Measurements from ENCODE around the gene ASH1L.

The ASH1L gene

GRCh38 chr1:155474146-155474545, 88.5 kb downstream of the ASH1L start:
- Histone ChIP-seq H3K27me3 (ENCODE audit: control insufficient read depth, insufficient read depth, low read length) (no peaks in the 10 kb centered on the region), H3K4me3 (ENCODE audit: low read length) (no peak overlapping the region), H3K9ac (ENCODE audit: low read length) (no peak overlapping the region), H3K27ac (ENCODE audit: low read depth, low read length) (no peak overlapping the region), H3K36me3 (ENCODE audit: control insufficient read depth, insufficient read depth, low read length) (no peaks in the 10 kb centered on the region), H3K4me1 (ENCODE audit: control insufficient read depth, insufficient read depth, low read length) (no peaks in the 10 kb centered on the region)

- Histone ChIP-seq H3K27ac (ENCODE audit: low read depth, low read length) (no peak overlapping the region), H3K9ac (ENCODE audit: low read length) (no peak overlapping the region), H3K36me3 (ENCODE audit: control insufficient read depth, insufficient read depth, low read length) (no peaks in the 10 kb centered on the region), H3K27me3 (ENCODE audit: control insufficient read depth, insufficient read depth, low read length) (no peaks in the 10 kb centered on the region), H3K4me1 (ENCODE audit: control insufficient read depth, insufficient read depth, low read length) (no peaks in the 10 kb centered on the region), H3K4me3 (ENCODE audit: low read length) (no peak overlapping the region)
Measured at GRCh38 chr1:155473151-155473821, 89.3 kb downstream of the ASH1L start.

GRCh38 chr1:155472491-155473083, 90.0 kb downstream of the ASH1L start:
- Histone ChIP-seq H3K4me1 (ENCODE audit: control insufficient read depth, insufficient read depth, low read length) (no peaks in the 10 kb centered on the region), H3K4me3 (ENCODE audit: low read length) (no peak overlapping the region), H3K27me3 (ENCODE audit: control insufficient read depth, insufficient read depth, low read length) (no peaks in the 10 kb centered on the region), H3K9ac (ENCODE audit: low read length) (no peak overlapping the region), H3K36me3 (ENCODE audit: control insufficient read depth, insufficient read depth, low read length) (no peaks in the 10 kb centered on the region), H3K27ac (ENCODE audit: low read depth, low read length) (no peak overlapping the region)

DNA sequence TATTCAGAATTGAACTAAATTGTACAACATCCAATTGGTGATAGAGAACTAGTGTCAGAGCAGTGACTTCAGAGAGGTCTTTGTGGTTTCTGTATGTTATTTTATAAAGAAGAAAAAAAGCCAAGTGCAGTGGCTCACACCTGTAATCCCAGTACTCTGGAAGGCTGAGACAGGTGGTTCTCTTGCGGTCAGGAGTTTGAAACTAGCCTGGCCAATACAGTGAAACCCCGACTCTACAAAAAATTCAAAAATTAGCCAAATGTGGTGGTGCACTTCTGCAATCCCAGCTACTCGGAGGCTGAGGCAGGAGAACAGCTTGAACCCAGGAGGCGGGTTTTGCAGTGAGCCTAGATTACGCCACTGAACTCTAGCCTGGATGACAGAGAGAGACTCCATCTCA, 90.7 kb downstream of the ASH1L start:
- no peaks in the 10 kb centered on the region for H3K36me3 ChIP-seq (ENCODE audit: control insufficient read depth, insufficient read depth, low read length)
- no peak overlapping the region for H3K4me3 ChIP-seq (ENCODE audit: low read length)
- H3K27me3 ChIP-seq (ENCODE audit: control insufficient read depth, insufficient read depth, low read length) = no peaks in the 10 kb centered on the region
- no peak overlapping the region for H3K9ac ChIP-seq (ENCODE audit: low read length)
- H3K27ac ChIP-seq (ENCODE audit: low read depth, low read length) = no peak overlapping the region
- H3K4me1 ChIP-seq (ENCODE audit: control insufficient read depth, insufficient read depth, low read length) = no peaks in the 10 kb centered on the region

DNA sequence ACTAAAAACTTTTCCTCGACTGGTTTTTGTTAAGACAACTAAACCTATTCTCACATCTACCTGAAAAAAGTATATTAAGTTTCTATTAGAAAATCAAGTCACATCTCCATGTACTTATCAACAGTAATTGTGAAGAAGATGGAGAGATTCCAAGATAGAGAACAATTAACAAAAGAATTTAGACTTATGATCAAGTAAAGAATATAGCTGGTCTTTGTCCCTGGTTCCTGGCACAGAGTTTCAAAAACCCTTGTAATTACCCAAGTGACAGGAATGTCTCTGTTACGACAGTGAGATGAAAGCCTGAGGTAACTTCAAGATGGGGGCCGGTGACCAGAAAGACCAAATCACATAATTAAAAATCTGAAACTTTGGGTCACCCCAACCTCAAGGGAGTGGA, 91.6 kb downstream of the ASH1L start:
- Histone ChIP-seq H3K9ac (ENCODE audit: low read length) (no peak overlapping the region), H3K4me3 (ENCODE audit: low read length) (no peak overlapping the region), H3K4me1 (ENCODE audit: control insufficient read depth, insufficient read depth, low read length) (no peaks in the 10 kb centered on the region), H3K27ac (ENCODE audit: low read depth, low read length) (no peak overlapping the region), H3K36me3 (ENCODE audit: control insufficient read depth, insufficient read depth, low read length) (no peaks in the 10 kb centered on the region), H3K27me3 (ENCODE audit: control insufficient read depth, insufficient read depth, low read length) (no peaks in the 10 kb centered on the region)

- Histone ChIP-seq H3K4me3 (ENCODE audit: low read length) (no peak overlapping the region), H3K36me3 (ENCODE audit: control insufficient read depth, insufficient read depth, low read length) (no peaks in the 10 kb centered on the region), H3K4me1 (ENCODE audit: control insufficient read depth, insufficient read depth, low read length) (no peaks in the 10 kb centered on the region), H3K27ac (ENCODE audit: low read depth, low read length) (no peak overlapping the region), H3K27me3 (ENCODE audit: control insufficient read depth, insufficient read depth, low read length) (no peaks in the 10 kb centered on the region), H3K9ac (ENCODE audit: low read length) (no peak overlapping the region)
Measured at GRCh38 chr1:155466996-155467395, 95.6 kb downstream of the ASH1L start.

GRCh38 chr1:155466617-155466972, 96.0 kb downstream of the ASH1L start:
- no peak overlapping the region for H3K9ac ChIP-seq (ENCODE audit: low read length)
- H3K27me3 ChIP-seq (ENCODE audit: control insufficient read depth, insufficient read depth, low read length) = no peaks in the 10 kb centered on the region
- H3K27ac ChIP-seq (ENCODE audit: low read depth, low read length) = no peak overlapping the region
- no peaks in the 10 kb centered on the region for H3K4me1 ChIP-seq (ENCODE audit: control insufficient read depth, insufficient read depth, low read length)
- H3K36me3 ChIP-seq (ENCODE audit: control insufficient read depth, insufficient read depth, low read length) = no peaks in the 10 kb centered on the region
- no peak overlapping the region for H3K4me3 ChIP-seq (ENCODE audit: low read length)

GRCh38 chr1:155463865-155464650, 98.5 kb downstream of the ASH1L start:
- H3K27me3 ChIP-seq (ENCODE audit: control insufficient read depth, insufficient read depth, low read length) = no peaks in the 10 kb centered on the region
- H3K4me3 ChIP-seq (ENCODE audit: low read length) = no peak overlapping the region
- H3K36me3 ChIP-seq (ENCODE audit: control insufficient read depth, insufficient read depth, low read length) = no peaks in the 10 kb centered on the region
- no peaks in the 10 kb centered on the region for H3K4me1 ChIP-seq (ENCODE audit: control insufficient read depth, insufficient read depth, low read length)
- no peak overlapping the region for H3K9ac ChIP-seq (ENCODE audit: low read length)
- H3K27ac ChIP-seq (ENCODE audit: low read depth, low read length) = no peak overlapping the region

GRCh38 chr1:155458111-155458510, 104.5 kb downstream of the ASH1L start:
- no peak overlapping the region for H3K27ac ChIP-seq (ENCODE audit: low read depth, low read length)

GRCh38 chr1:155457266-155457665, 105.3 kb downstream of the ASH1L start:
- H3K27ac ChIP-seq (ENCODE audit: low read depth, low read length) = no peak overlapping the region
- H3K4me3 ChIP-seq (ENCODE audit: low read length) = no peak overlapping the region
- no peak overlapping the region for H3K9ac ChIP-seq (ENCODE audit: low read length)
- peaks cover 7% of the 10 kb centered on the region for H3K4me1 ChIP-seq (ENCODE audit: control insufficient read depth, insufficient read depth, low read length)
- H3K27me3 ChIP-seq (ENCODE audit: control insufficient read depth, insufficient read depth, low read length) = no peaks in the 10 kb centered on the region
- no peaks in the 10 kb centered on the region for H3K36me3 ChIP-seq (ENCODE audit: control insufficient read depth, insufficient read depth, low read length)

More at GRCh38 chr1:155458111-155458510, 104.5 kb downstream of the ASH1L start:
- Histone ChIP-seq H3K9ac (ENCODE audit: low read length) (no peak overlapping the region), H3K4me1 (ENCODE audit: control insufficient read depth, insufficient read depth, low read length) (peaks cover 7% of the 10 kb centered on the region), H3K4me3 (ENCODE audit: low read length) (no peak overlapping the region), H3K27me3 (ENCODE audit: control insufficient read depth, insufficient read depth, low read length) (no peaks in the 10 kb centered on the region), H3K36me3 (ENCODE audit: control insufficient read depth, insufficient read depth, low read length) (no peaks in the 10 kb centered on the region)

DNA sequence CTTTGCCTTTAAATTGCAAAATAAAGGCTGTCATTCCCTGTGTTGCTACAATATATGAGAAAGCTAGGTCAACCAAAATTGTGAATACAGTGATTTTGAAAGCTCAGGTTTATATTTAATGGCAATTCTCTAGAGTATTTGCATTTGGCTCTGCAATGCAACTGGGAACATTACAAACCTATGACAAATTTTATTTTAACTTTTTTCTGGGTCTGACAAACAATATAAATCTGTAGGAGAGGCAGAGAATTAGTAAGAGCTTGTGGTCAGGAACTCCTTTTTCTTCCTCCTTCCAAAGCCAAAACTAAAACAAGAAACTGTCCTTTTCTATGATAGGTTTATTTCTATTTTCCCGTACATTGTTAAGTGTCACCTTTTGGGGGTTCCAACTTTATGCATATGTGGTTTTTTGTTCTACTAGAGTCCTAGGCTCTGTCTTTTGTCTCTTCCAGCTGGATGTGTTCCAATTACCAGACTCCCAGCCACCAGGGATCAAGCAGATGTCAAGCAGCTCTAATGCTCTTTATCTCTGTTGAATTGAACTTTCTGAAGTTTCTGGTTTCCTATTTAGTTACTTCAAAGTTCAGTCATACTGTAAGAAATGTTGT, 106.9 kb downstream of the ASH1L start:
- no peaks in the 10 kb centered on the region for H3K36me3 ChIP-seq (ENCODE audit: control insufficient read depth, insufficient read depth, low read length)
- no peak overlapping the region for H3K27ac ChIP-seq (ENCODE audit: low read depth, low read length)

GRCh38 chr1:155454096-155454495, 108.5 kb downstream of the ASH1L start:
- H3K9ac ChIP-seq (ENCODE audit: low read length) = no peak overlapping the region
- no peaks in the 10 kb centered on the region for H3K27me3 ChIP-seq (ENCODE audit: control insufficient read depth, insufficient read depth, low read length)
- no peak overlapping the region for H3K27ac ChIP-seq (ENCODE audit: low read depth, low read length)
- H3K4me1 ChIP-seq (ENCODE audit: control insufficient read depth, insufficient read depth, low read length) = peaks cover 7% of the 10 kb centered on the region
- H3K36me3 ChIP-seq (ENCODE audit: control insufficient read depth, insufficient read depth, low read length) = no peaks in the 10 kb centered on the region
- H3K4me3 ChIP-seq (ENCODE audit: low read length) = no peak overlapping the region

More for the DNA sequence above, 106.9 kb downstream of the ASH1L start:
- no peak overlapping the region for H3K9ac ChIP-seq (ENCODE audit: low read length)
- H3K4me3 ChIP-seq (ENCODE audit: low read length) = no peak overlapping the region
- H3K4me1 ChIP-seq (ENCODE audit: control insufficient read depth, insufficient read depth, low read length) = peaks cover 7% of the 10 kb centered on the region
- no peaks in the 10 kb centered on the region for H3K27me3 ChIP-seq (ENCODE audit: control insufficient read depth, insufficient read depth, low read length)
